LoVo (cell line): ENCODE data around the gene PEAK1.
A peak's percentile ranks its signal among the peaks of the same experiment; 100 is the strongest.

Experiments used
- DNase-seq: peaks from one replicate; pipeline ENCODE4 v3.0.0-alpha.2; 2016; ENCODE audit warnings: low spot score

PEAK1 gene

GRCh38 chr15:77419836-77420609 is at the start of gene PEAK1:
Gene PEAK1, minus strand, starts transcription at chr15:77420104. Its CDS starts 238,178 bp downstream, at chr15:77181926.
- peak; percentile 99 for DNase-seq

GRCh38 chr15:77468896-77469295 is 49.0 kb upstream of the PEAK1 start:
- no peak for DNase-seq

- DNase-seq, result no peak
Measured at GRCh38 chr15:77466521-77466920, 46.6 kb upstream of the PEAK1 start.

- no peak for DNase-seq
Measured at GRCh38 chr15:77464129-77464865, 44.4 kb upstream of the PEAK1 start.

- no peak for DNase-seq
Measured at GRCh38 chr15:77461486-77461885, 41.6 kb upstream of the PEAK1 start.

- no peak for DNase-seq
Measured at GRCh38 chr15:77459031-77459430, 39.1 kb upstream of the PEAK1 start.

GRCh38 chr15:77457905-77458265 is 38.0 kb upstream of the PEAK1 start:
- DNase-seq, result no peak

GRCh38 chr15:77457191-77457904 is 37.4 kb upstream of the PEAK1 start:
- DNase-seq, result no peak

- DNase-seq, result no peak
Measured at GRCh38 chr15:77456746-77457145, 36.8 kb upstream of the PEAK1 start.

- DNase-seq, result no peak
Measured at GRCh38 chr15:77455696-77456321, 35.9 kb upstream of the PEAK1 start.

GRCh38 chr15:77454951-77455350 is 35.0 kb upstream of the PEAK1 start:
- DNase-seq, result no peak

GRCh38 chr15:77454265-77454664 is 34.4 kb upstream of the PEAK1 start:
- DNase-seq, result no peak

GRCh38 chr15:77446840-77447390 is 27.0 kb upstream of the PEAK1 start:
- peak; percentile 82 for DNase-seq

- peak; percentile 52 for DNase-seq
Measured at GRCh38 chr15:77440378-77440999, 20.6 kb upstream of the PEAK1 start.

GRCh38 chr15:77437264-77437663 is 17.4 kb upstream of the PEAK1 start:
- no peak for DNase-seq

- no peak for DNase-seq
Measured at GRCh38 chr15:77436822-77437221, 16.9 kb upstream of the PEAK1 start.

GRCh38 chr15:77430652-77431051 is 10.7 kb upstream of the PEAK1 start:
- no peak for DNase-seq

GRCh38 chr15:77430213-77430612 is 10.3 kb upstream of the PEAK1 start:
- no peak for DNase-seq

- DNase-seq, result no peak
Measured at GRCh38 chr15:77426871-77427270, 7.0 kb upstream of the PEAK1 start.

GRCh38 chr15:77426377-77426776 is 6.5 kb upstream of the PEAK1 start:
- no peak for DNase-seq

- no peak for DNase-seq
Measured at GRCh38 chr15:77425104-77425503, 5.2 kb upstream of the PEAK1 start.

GRCh38 chr15:77421370-77421700 is 1.4 kb upstream of the PEAK1 start:
- peak; percentile 25 for DNase-seq
